Left ventricle myocardium superior (tissue), 1 donor: ENCODE data around the gene AGR2. TPM values are rescaled to one million over a fixed set of nuclear protein-coding genes. Genes with fewer than 3 reads are reported as not detected.

Experiments used
- ATAC-seq: fragments of 200-7000 bp; cut with Tn5 transposase; one replicate; pipeline ENCODE4 v1.9.1; 2020; ENCODE audit warnings: mild to moderate bottlenecking, moderate library complexity
- DNase-seq: peaks from one replicate; pipeline ENCODE4 v3.0.0-alpha.2; 2020
- intact Hi-C: fragments of 100-400 bp; cut with micrococcal nuclease; formaldehyde crosslinking; loops from one replicate; pipeline ENCODE4 v1.11.0; 2022
- total RNA-seq: library from RNA; stranded (reverse); fragmentation: NEBNext Ultra II Directional; extraction: Animal tissue kit (Norgen Biotek cat#: 25700); gene quantifications from one replicate; pipeline ENCODE4 v1.2.1, GENCODE V29; 2021
- donor health status: DM: no; HTN: yes; CAD: no; lungs with severe emphysema.

Gene AGR2
- total RNA-seq, 1 donor from 2014 or later: not detected

GRCh38 chr7:16816824-16817223, 12.0 kb upstream of the AGR2 start:
- ATAC-seq (peak; percentile 70), DNase-seq (no peak)
- intact Hi-C loops: no loop called here

- DNase-seq (no peak), ATAC-seq (no peak)
- intact Hi-C loops: no loop called here
Observed at GRCh38 chr7:16815001-16815400, 10.2 kb upstream of the AGR2 start.

GRCh38 chr7:16813232-16813616, 8.4 kb upstream of the AGR2 start:
- ATAC-seq (no peak), DNase-seq (no peak)
- intact Hi-C loops: no loop called here

- intact Hi-C loops: no loop called here
- no peak for DNase-seq
- no peak for ATAC-seq
Observed at GRCh38 chr7:16812542-16813231, 7.9 kb upstream of the AGR2 start.

GRCh38 chr7:16811551-16811950, 6.8 kb upstream of the AGR2 start:
- intact Hi-C loops: no loop called here
- no peak for ATAC-seq
- no peak for DNase-seq

- ATAC-seq: no peak
- no peak for DNase-seq
- intact Hi-C loops: no loop called here
Observed at GRCh38 chr7:16810573-16810972, 5.8 kb upstream of the AGR2 start.

- intact Hi-C loops: no loop called here
Observed at GRCh38 chr7:16810112-16810511, 5.3 kb upstream of the AGR2 start.

GRCh38 chr7:16805441-16805840, 642 bp upstream of the AGR2 start:
- DNase-seq: no peak
- intact Hi-C loops: no loop called here
- no peak for ATAC-seq

More at GRCh38 chr7:16810112-16810511, 5.3 kb upstream of the AGR2 start:
- no peak for DNase-seq
- ATAC-seq: no peak

GRCh38 chr7:16803881-16804673, 722 bp downstream of the AGR2 start:
- ATAC-seq (no peak), DNase-seq (no peak)
- intact Hi-C loops: no loop called here

GRCh38 chr7:16803125-16803524, 1.7 kb downstream of the AGR2 start:
- intact Hi-C loops: no loop called here
- ATAC-seq: no peak

GRCh38 chr7:16801579-16801978, 3.2 kb downstream of the AGR2 start:
- intact Hi-C loops: no loop called here
- DNase-seq (no peak), ATAC-seq (no peak)

More at GRCh38 chr7:16803125-16803524, 1.7 kb downstream of the AGR2 start:
- no peak for DNase-seq

- ATAC-seq (no peak), DNase-seq (no peak)
- intact Hi-C loops: no loop called here
Observed at GRCh38 chr7:16801111-16801542, 3.7 kb downstream of the AGR2 start.

- DNase-seq (no peak), ATAC-seq (no peak)
- intact Hi-C loops: no loop called here
Observed at GRCh38 chr7:16795624-16796023, 9.2 kb downstream of the AGR2 start.

GRCh38 chr7:16794986-16795385, 9.8 kb downstream of the AGR2 start:
- ATAC-seq (no peak), DNase-seq (no peak)
- intact Hi-C loops: no loop called here

GRCh38 chr7:16791905-16792698, 12.7 kb downstream of the AGR2 start:
- no peak for ATAC-seq
- DNase-seq: no peak
- intact Hi-C loops: no loop called here

GRCh38 chr7:16791071-16791470, 13.7 kb downstream of the AGR2 start:
- intact Hi-C loops: no loop called here
- no peak for DNase-seq
- ATAC-seq: no peak

GRCh38 chr7:16787127-16787526, 17.7 kb downstream of the AGR2 start:
- no peak for ATAC-seq
- no peak for DNase-seq
- intact Hi-C loops: no loop called here

GRCh38 chr7:16786257-16786656, 18.5 kb downstream of the AGR2 start:
- intact Hi-C loops: no loop called here

GRCh38 chr7:16785846-16786245, 19.0 kb downstream of the AGR2 start:
- ATAC-seq (no peak), DNase-seq (no peak)
- intact Hi-C loops: no loop called here

More at GRCh38 chr7:16786257-16786656, 18.5 kb downstream of the AGR2 start:
- DNase-seq (no peak), ATAC-seq (no peak)

GRCh38 chr7:16785321-16785720, 19.5 kb downstream of the AGR2 start:
- DNase-seq (no peak), ATAC-seq (no peak)
- intact Hi-C loops: no loop called here
